ENCODE results near the gene NRP1.
A peak's percentile ranks its signal among the peaks of the same experiment; 100 is the strongest.

NRP1 gene

DNA sequence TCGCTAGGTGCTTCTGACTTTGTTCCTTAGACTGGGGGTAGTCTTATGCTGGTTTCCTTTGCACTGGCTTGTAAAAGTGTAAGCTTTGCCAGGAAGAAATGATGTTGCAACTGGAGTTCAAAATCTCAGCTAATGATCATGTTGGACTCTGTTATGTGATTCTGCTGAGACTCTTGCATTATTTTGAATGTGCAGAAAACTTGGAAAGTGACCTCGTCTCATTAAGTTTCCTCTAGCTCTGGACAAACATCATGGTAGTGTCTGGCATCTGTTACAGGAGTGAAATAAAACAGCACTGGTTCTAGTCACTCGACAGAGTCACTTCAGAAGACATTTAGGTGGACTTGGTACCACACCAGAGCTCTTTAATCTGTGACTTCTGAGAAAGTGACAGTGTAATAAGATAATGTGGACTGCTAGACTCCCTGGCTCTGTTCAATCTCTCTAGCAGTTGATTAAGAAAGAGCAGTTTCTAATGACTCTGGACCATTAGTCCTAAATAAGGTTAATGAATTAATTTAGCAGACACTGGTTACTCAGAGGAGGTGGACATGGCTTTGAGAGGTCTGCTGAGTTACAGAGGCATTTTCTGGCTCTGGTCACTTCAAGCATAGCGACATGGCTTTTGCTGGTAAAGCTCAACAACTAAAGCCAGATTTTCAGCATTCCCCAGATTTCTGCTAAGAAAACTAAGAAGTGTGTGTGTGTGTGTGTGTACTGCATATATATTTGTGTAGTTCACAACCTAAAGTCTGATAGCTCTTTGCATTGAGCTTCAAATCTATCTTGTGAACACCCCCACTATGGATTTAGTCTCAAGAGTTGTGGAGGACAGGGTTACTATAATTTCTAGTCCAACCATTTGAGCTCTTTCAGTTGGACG is 2.0 kb downstream of the NRP1 start:
- TF ChIP-seq, protein P1, sequence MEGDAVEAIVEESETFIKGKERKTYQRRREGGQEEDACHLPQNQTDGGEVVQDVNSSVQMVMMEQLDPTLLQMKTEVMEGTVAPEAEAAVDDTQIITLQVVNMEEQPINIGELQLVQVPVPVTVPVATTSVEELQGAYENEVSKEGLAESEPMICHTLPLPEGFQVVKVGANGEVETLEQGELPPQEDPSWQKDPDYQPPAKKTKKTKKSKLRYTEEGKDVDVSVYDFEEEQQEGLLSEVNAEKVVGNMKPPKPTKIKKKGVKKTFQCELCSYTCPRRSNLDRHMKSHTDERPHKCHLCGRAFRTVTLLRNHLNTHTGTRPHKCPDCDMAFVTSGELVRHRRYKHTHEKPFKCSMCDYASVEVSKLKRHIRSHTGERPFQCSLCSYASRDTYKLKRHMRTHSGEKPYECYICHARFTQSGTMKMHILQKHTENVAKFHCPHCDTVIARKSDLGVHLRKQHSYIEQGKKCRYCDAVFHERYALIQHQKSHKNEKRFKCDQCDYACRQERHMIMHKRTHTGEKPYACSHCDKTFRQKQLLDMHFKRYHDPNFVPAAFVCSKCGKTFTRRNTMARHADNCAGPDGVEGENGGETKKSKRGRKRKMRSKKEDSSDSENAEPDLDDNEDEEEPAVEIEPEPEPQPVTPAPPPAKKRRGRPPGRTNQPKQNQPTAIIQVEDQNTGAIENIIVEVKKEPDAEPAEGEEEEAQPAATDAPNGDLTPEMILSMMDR (IDR thresholded peaks at IDR 0.05; ENCODE audit: insufficient read depth, low read depth, low read length, missing control alignments) = no peak
- DNase-seq (ENCODE audit: low read depth) = no peak
- peak overlapping the region; percentile 59 for H3K4me3 ChIP-seq (ENCODE audit: low read length)

DNA sequence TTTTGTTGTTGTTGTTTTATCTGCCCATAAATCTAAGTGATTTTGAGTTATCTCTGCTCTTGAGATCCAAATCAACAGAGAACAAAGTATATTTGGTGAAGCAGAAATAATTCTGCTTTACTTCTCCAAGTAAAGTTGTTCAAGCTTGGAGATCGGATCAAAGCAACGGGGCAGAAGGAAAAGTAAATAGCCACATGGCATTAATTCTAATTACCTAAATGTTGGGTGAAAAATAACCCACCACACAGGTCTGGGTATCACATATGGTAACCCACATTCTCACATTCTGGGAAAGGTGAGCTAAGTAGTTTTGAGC is 3.1 kb downstream of the NRP1 start:
- no peak overlapping the region for H3K4me3 ChIP-seq (ENCODE audit: low read length)
- DNase-seq (ENCODE audit: low read depth) = no peak
- TF ChIP-seq, protein P1 (IDR thresholded peaks at IDR 0.05; ENCODE audit: insufficient read depth, low read depth, low read length, missing control alignments) = no peak

DNA sequence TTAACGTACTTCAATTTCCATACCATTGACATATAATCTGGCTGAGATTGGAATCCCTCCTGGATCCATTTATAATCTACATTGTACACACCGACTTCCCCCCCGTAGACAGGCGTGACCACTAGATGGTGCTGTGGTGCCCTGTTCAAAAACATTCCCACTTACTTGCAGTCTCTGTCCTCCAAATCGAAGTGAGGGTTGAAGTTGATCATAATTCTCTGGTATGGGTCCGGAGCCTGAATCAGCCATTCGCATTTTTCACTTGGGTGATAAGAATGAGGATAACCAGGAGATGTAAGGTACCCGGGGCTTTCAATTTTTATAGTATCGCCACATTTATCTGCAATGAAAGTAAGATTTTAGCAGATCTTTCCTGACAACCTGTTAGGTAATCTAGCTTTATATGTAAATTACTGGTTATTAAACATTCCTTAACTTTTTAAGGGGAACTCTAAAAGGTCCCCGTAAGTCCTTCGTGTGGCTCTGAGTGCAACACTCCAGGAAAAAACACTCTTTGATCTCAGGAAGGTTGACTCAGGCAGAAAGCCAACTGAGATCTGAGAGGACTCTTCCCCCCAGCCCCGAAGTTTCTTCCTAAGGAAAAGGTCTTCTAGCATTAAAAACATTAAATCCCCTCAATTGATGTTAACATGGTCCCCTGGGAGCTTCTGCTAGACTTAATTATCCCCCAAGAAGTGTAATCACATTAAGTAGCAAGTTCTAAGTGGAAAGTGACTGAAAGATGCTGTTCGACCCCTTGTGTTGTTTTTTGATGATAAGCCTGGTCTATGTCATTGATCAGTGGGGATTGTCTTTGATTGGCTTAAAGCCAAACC is 3.7 kb downstream of the NRP1 start:
- peak; percentile 86 for DNase-seq (ENCODE audit: low read depth)
- TF ChIP-seq, protein P1 (IDR thresholded peaks at IDR 0.05; ENCODE audit: insufficient read depth, low read depth, low read length, missing control alignments) = peak; percentile 97
- H3K4me3 ChIP-seq (ENCODE audit: low read length) = peak overlapping the region; percentile 12

DNA sequence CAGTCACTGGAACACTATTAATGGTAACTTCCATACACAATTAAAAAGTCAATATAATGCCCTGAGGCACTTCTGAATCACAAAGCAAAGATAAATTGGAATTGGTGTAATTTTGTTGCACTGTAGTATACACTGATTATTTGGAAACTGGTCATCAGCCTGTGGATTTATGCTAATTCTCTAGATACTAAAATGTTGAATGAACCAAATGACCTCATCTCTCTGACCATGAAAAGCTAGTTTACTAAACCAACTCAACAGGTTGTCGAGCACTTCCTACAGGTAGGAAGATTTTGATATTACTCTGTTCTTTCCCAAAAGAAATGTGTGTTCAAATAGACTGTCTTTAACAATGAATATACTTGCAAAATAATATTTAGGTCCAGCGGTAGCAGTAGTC is 5.3 kb downstream of the NRP1 start:
- no peak overlapping the region for H3K4me3 ChIP-seq (ENCODE audit: low read length)
- TF ChIP-seq, protein P1 (IDR thresholded peaks at IDR 0.05; ENCODE audit: insufficient read depth, low read depth, low read length, missing control alignments) = no peak
- DNase-seq (ENCODE audit: low read depth) = no peak

DNA sequence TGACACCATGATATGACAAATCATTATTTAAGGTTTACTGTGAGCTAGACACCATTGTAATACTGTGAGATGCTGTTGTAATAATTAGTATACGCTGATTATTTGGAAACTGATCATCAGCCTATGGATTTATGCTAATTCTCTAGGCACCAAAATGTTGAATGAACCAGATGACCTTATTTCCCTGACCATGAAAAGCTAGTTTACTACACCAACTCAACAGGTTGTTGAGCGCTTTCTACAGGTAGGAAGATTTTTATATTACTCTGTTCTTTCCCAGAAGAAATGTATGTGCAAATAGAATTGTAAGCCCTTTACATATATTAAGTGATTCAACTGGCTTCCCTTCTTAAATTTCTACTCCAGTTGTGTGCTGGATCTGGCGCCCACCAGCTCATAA is 6.2 kb downstream of the NRP1 start:
- H3K4me3 ChIP-seq (ENCODE audit: low read length) = no peak overlapping the region
- TF ChIP-seq, protein P1 (IDR thresholded peaks at IDR 0.05; ENCODE audit: insufficient read depth, low read depth, low read length, missing control alignments) = no peak
- no peak for DNase-seq (ENCODE audit: low read depth)

DNA sequence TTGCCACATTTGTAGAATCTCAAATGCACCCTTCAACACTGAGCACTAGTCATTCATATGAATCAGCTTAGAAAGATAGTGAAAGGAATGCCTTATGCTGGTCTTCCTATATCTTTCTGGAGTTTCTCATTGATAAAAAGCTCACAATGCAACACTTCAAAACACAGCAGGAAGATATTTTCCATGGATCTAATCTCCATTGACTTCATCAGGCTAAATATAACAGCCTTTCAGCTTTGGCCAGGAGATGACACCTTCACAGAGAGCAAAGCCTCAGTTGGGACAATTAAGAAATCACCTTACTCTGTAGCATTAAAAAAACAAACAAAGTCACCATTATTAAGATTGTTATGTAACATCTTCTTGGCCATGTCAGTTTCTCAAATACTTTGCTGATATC is 6.7 kb downstream of the NRP1 start:
- peak; percentile 44 for DNase-seq (ENCODE audit: low read depth)
- TF ChIP-seq, protein P1 (IDR thresholded peaks at IDR 0.05; ENCODE audit: insufficient read depth, low read depth, low read length, missing control alignments) = peak; percentile 69
- no peak overlapping the region for H3K4me3 ChIP-seq (ENCODE audit: low read length)
